ENCODE results near the gene ZSCAN16. TPM values are rescaled to one million over a fixed set of nuclear protein-coding genes. Genes with fewer than 3 reads are reported as not detected.

Gene ZSCAN16
- total RNA-seq, 1 donor from 2014 or later: not detected

DNA sequence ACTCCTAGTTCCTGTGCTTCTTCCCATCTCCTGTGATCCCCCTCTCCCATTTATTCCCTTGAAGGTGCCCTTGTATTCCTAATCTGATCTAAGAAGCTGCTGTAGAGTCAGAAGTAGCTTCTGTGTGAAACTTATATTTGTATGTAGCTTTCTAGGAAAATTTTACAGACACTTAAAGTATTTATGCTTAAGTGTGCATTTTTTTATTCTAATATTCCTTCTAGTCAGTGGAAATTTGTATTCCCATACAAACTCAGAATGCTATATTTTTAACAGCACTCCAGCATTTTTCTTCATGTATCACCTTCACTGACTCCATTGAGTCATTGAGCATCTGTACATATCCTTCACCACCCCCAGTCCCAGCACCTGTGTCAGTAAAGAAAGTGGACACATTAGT, 29.9 kb downstream of the ZSCAN16 start:
- intact Hi-C loops (cut with DNase I): no loop called here
- no peak for TF ChIP-seq CTCF (IDR thresholded peaks at IDR 0.05)
- Histone ChIP-seq H3K4me3 (no peak overlapping the region), H3K27me3 (no peaks in the 10 kb centered on the region), H3K9me3 (no peaks in the 10 kb centered on the region), H3K36me3 (peaks cover 71 to 90% of the 10 kb centered on the region in 2 donors), H3K27ac (no peak overlapping the region), H3K4me1 (no peaks in the 10 kb centered on the region)
- DNase-seq (ENCODE audit: low spot score in 2 of 2): no peak

GRCh38 chr6:28158318-28158717, 33.9 kb downstream of the ZSCAN16 start:
- H3K27me3 ChIP-seq: no peaks in the 10 kb centered on the region
- peaks cover 37 to 51% of the 10 kb centered on the region in 2 donors for H3K36me3 ChIP-seq
- H3K4me3 ChIP-seq: no peak overlapping the region
- no peaks in the 10 kb centered on the region for H3K9me3 ChIP-seq
- no peak for TF ChIP-seq CTCF (IDR thresholded peaks at IDR 0.05)
- intact Hi-C loops (cut with DNase I): no loop called here
- H3K4me1 ChIP-seq: no peaks in the 10 kb centered on the region
- no peak overlapping the region for H3K27ac ChIP-seq
- DNase-seq (ENCODE audit: low spot score in 2 of 2): no peak

GRCh38 chr6:28159029-28159607, 34.7 kb downstream of the ZSCAN16 start:
- Histone ChIP-seq H3K27me3 (no peaks in the 10 kb centered on the region), H3K9me3 (no peaks in the 10 kb centered on the region), H3K4me3 (no peak overlapping the region), H3K27ac (no peak overlapping the region), H3K36me3 (peaks cover 29 to 43% of the 10 kb centered on the region in 2 donors), H3K4me1 (no peaks in the 10 kb centered on the region)
- intact Hi-C loops (cut with DNase I): no loop called here
- no peak for DNase-seq (ENCODE audit: low spot score in 2 of 2)
- TF ChIP-seq CTCF (IDR thresholded peaks at IDR 0.05): no peak

GRCh38 chr6:28160233-28160632, 35.8 kb downstream of the ZSCAN16 start:
- Histone ChIP-seq H3K27me3 (no peaks in the 10 kb centered on the region), H3K36me3 (peaks cover 18 to 31% of the 10 kb centered on the region in 2 donors)
- intact Hi-C loops (cut with DNase I): no loop called here

DNA sequence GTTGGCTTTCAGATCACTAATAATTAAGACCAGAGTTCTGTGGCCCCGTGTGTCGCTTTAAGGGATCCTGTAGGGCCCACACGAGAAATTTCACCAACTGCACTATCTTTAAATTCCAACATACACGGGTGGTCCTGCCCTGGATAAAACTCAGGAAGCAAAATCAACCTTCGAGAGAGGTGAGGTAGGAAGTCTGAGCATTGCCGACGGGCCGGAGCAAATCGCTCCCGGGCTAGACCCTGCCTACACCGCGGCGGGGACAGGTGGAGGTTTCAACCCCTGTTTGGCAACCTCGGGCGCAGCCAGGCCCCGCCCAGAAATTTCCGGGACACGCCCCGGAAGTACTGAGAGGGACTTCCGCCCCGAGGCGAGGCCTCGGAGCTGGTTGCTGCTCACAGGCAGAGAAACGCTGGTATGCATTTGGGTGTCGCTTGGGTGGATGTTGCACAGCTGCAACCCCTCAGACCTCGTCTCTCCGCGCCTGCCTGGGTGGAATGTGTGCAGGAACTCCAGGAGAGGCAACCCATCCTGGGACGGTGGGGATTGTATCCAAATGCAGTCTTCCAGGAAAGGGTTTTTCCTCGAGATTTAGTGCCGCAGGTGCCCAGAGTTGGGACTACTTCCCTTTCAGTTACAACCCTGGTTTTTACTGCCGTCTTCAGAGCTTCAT, 37.1 kb downstream of the ZSCAN16 start:
- peaks cover 6 to 18% of the 10 kb centered on the region in 2 donors for H3K36me3 ChIP-seq
- no peak for TF ChIP-seq CTCF (IDR thresholded peaks at IDR 0.05)
- intact Hi-C loops (cut with DNase I): no loop called here
- no peaks in the 10 kb centered on the region for H3K4me1 ChIP-seq
- DNase-seq (ENCODE audit: low spot score in 2 of 2): peak in 1 of 2 donors; percentile 73
- H3K27ac ChIP-seq: no peak overlapping the region
- H3K4me3 ChIP-seq: peak overlapping the region; percentile 56 to 63
- H3K27me3 ChIP-seq: no peaks in the 10 kb centered on the region
- H3K9me3 ChIP-seq: no peaks in the 10 kb centered on the region

More at GRCh38 chr6:28160233-28160632, 35.8 kb downstream of the ZSCAN16 start:
- no peak overlapping the region for H3K27ac ChIP-seq
- no peak overlapping the region for H3K4me3 ChIP-seq
- DNase-seq (ENCODE audit: low spot score in 2 of 2): no peak
- no peaks in the 10 kb centered on the region for H3K9me3 ChIP-seq
- H3K4me1 ChIP-seq: no peaks in the 10 kb centered on the region
- TF ChIP-seq CTCF (IDR thresholded peaks at IDR 0.05): no peak
